Placental pericyte (primary cell): ENCODE results near the gene CIZ1. TPM values are rescaled to one million over a fixed set of nuclear protein-coding genes. Genes with fewer than 3 reads are reported as not detected.

Source experiments
- total RNA-seq: library from RNA; depleted of rRNA; stranded (reverse); fragments of >200 nt; gene quantifications from 2 replicates; pipeline ENCODE4 v1.2.3, GENCODE V29; 2012

Gene CIZ1
- 47.1 and 63.0 TPM in 2 replicates for total RNA-seq

GRCh38 chr9:128191406-128192046, at the start of gene CIZ1:
Gene CIZ1 (minus strand): TSS chr9:128191572. CDS start chr9:128190857, 715 bp downstream.

GRCh38 chr9:128203024-128203706, 11.8 kb upstream of the CIZ1 start, which contains the start of gene DNM1:
Gene DNM1 (plus strand): TSS chr9:128203379. CDS start chr9:128203471, 92 bp downstream.

GRCh38 chr9:128159784-128160602, 31.4 kb downstream of the CIZ1 start, which contains the start of gene BBLN:
Gene BBLN (plus strand): TSS chr9:128160265. CDS start chr9:128160408, 143 bp downstream.

GRCh38 chr9:128149001-128149701, 42.2 kb downstream of the CIZ1 start, which contains the start of gene LCN2:
Gene LCN2 (plus strand): TSS chr9:128149453. CDS start chr9:128149526, 73 bp downstream.

GRCh38 chr9:128127568-128127989, 63.8 kb downstream of the CIZ1 start, which contains the start of gene PTGES2:
Gene PTGES2 (minus strand): TSS chr9:128127729. CDS start chr9:128127717, 12 bp downstream.

Other genes with a start within 250 kb of the CIZ1 start
- gene EEIG1, start 210.6 kb downstream of the CIZ1 start, total RNA-seq, result 14.0 and 26.3 TPM in 2 replicates
- 9.4 and 10.6 TPM in 2 replicates for gene NAIF1, start 124.3 kb downstream of the CIZ1 start, total RNA-seq
- gene SLC25A25, start 123.3 kb downstream of the CIZ1 start, total RNA-seq, result 24.3 and 36.1 TPM in 2 replicates
- 73.3 and 90.3 TPM in 2 replicates for gene PTGES2, start 63.8 kb downstream of the CIZ1 start, total RNA-seq
- gene LCN2, start 42.1 kb downstream of the CIZ1 start, total RNA-seq, result not detected in 2 replicates
- 40.3 and 41.9 TPM in 2 replicates for gene BBLN, start 31.3 kb downstream of the CIZ1 start, total RNA-seq
- 17.1 and 47.0 TPM in 2 replicates for gene DNM1, start 11.8 kb upstream of the CIZ1 start, total RNA-seq
- 98.6 and 125 TPM in 2 replicates for gene GOLGA2, start 84.4 kb upstream of the CIZ1 start, total RNA-seq
- gene SWI5, start 84.7 kb upstream of the CIZ1 start, total RNA-seq, result 17.6 and 25.6 TPM in 2 replicates
- gene TRUB2, start 130.9 kb upstream of the CIZ1 start, total RNA-seq, result 22.1 and 28.3 TPM in 2 replicates
- gene COQ4, start 131.3 kb upstream of the CIZ1 start, total RNA-seq, result 43.1 and 57.8 TPM in 2 replicates
- gene SLC27A4, start 149.0 kb upstream of the CIZ1 start, total RNA-seq, result 20.8 and 47.0 TPM in 2 replicates
- 35.5 and 41.4 TPM in 2 replicates for gene URM1, start 179.8 kb upstream of the CIZ1 start, total RNA-seq
- 77.3 and 148 TPM in 2 replicates for gene CERCAM, start 229.3 kb upstream of the CIZ1 start, total RNA-seq